Measurements from ENCODE around the gene NANOS2. TPM values are rescaled to one million over a fixed set of nuclear protein-coding genes. Genes with fewer than 3 reads are reported as not detected.
A peak's percentile ranks its signal among the peaks of the same experiment; 100 is the strongest.

Gene NANOS2
- total and polyA plus RNA-seq, 2 of the 13 experiments (the other 11 are each of a cell fraction or from before 2014, with no cell fraction given): not detected

- TF ChIP-seq ZFP91 (CRISPR knock-in tag; IDR thresholded peaks at IDR 0.05; ENCODE audit: borderline replicate concordance) (0 out of 2 replicates have a peak, but pooled peaks have one; percentile 3), HNRNPL (IDR thresholded peaks at IDR 0.05; ENCODE audit: low read depth, low read length) (no peak), DDIT3 (CRISPR knock-in tag; IDR thresholded peaks at IDR 0.05) (no peak), TAF15 (IDR thresholded peaks at IDR 0.05; ENCODE audit: low read depth, low read length, poor library complexity, severe bottlenecking) (no peak), GLI4 (CRISPR knock-in tag; IDR thresholded peaks at IDR 0.05; ENCODE audit: borderline replicate concordance) (peak; percentile 43; the same call in 1 of the 2 replicates), ZNF558 (CRISPR knock-in tag; IDR thresholded peaks at IDR 0.05; ENCODE audit: borderline replicate concordance) (no peak; the same call in 1 of the 2 replicates), SPEN (CRISPR knock-in tag; IDR thresholded peaks at IDR 0.05; ENCODE audit: low read depth) (no peak), ZNF572 (CRISPR knock-in tag; IDR thresholded peaks at IDR 0.05) (0 out of 2 replicates have a peak, but pooled peaks have one; percentile 41), ZNF263 (CRISPR knock-in tag; IDR thresholded peaks at IDR 0.05) (no peak), NR3C1 (CRISPR knock-in tag; IDR thresholded peaks at IDR 0.05) (no peak), KMT2A (CRISPR knock-in tag; IDR thresholded peaks at IDR 0.05) (no peak), ZSCAN20 (CRISPR knock-in tag; IDR thresholded peaks at IDR 0.05; ENCODE audit: borderline replicate concordance) (no peak), ZNF616 (CRISPR knock-in tag; IDR thresholded peaks at IDR 0.05; ENCODE audit: low read depth) (no peak), FUBP1 (CRISPR knock-in tag; IDR thresholded peaks at IDR 0.05; ENCODE audit: borderline replicate concordance) (no peak), CREBL2 (CRISPR knock-in tag; IDR thresholded peaks at IDR 0.05; ENCODE audit: borderline replicate concordance) (no peak), ZBED4 (CRISPR knock-in tag; IDR thresholded peaks at IDR 0.05; ENCODE audit: borderline replicate concordance) (no peak), TBL1XR1 (IDR thresholded peaks at IDR 0.05; ENCODE audit: borderline replicate concordance, low read length, partially characterized antibody) (no peak), MAF1 (CRISPR knock-in tag; IDR thresholded peaks at IDR 0.05; ENCODE audit: borderline replicate concordance) (no peak), HCFC1 (IDR thresholded peaks at IDR 0.05; ENCODE audit: low read depth, low read length) (no peak), NBN (conservative IDR thresholded peaks at IDR 0.05) (no peak), CC2D1A (CRISPR knock-in tag; IDR thresholded peaks at IDR 0.05) (no peak), ZBTB7A (CRISPR knock-in tag; IDR thresholded peaks at IDR 0.05) (peak; percentile 52; the same call in 1 of the 2 replicates)
Observed at GRCh38 chr19:45865269-45865948, 49.2 kb downstream of the NANOS2 start (continued).

All from HepG2 (cell line).